Activated naive CD8-positive, alpha-beta T cell treated with anti-CD3 and anti-CD28 coated beads, Interleukin-2, amount 10 ng/mL, durations not matched to agents 7 days and 5 days (primary cell): ENCODE results near the gene DRG1. TPM values are rescaled to one million over a fixed set of nuclear protein-coding genes. Genes with fewer than 3 reads are reported as not detected.
"Not testable (repeated sequence)": the region's sequence is repeated elsewhere in the genome, so short reads cannot be mapped to it uniquely, and the experiment has no call there.

Experiments used
- ATAC-seq: fragments of 150-1000 bp; cut with Tn5 transposase; one replicate; pipeline ENCODE4 v1.10.0; 2021; ENCODE audit warnings: low read depth, moderate library complexity
- POLR2A ChIA-PET: fragments of 350-600 bp; sonication (Branson Sonifier 250); formaldehyde crosslinking; loops from one replicate; lab custom pipeline; 2021; ENCODE audit warnings: antibody characterized with exemption; lab: Charles Lee
- DNase-seq: peaks from one replicate; pipeline ENCODE4 v3.0.0; 2021
- H3K27ac Mint-ChIP-seq: one replicate; pipeline ENCODE4 v1.8.0; 2022; ENCODE audit warnings: mild to moderate bottlenecking, mixed read lengths
- H3K27me3 Mint-ChIP-seq: one replicate; pipeline ENCODE4 v1.8.0; 2022; ENCODE audit warnings: mild to moderate bottlenecking, moderate library complexity, mixed read lengths
- H3K36me3 Mint-ChIP-seq: one replicate; pipeline ENCODE4 v1.8.0; 2021; ENCODE audit warnings: mild to moderate bottlenecking, mixed read lengths
- H3K4me1 Mint-ChIP-seq: one replicate; pipeline ENCODE4 v1.8.0; 2021; ENCODE audit warnings: mixed read lengths
- H3K4me3 Mint-ChIP-seq: one replicate; pipeline ENCODE4 v1.8.0; 2022; ENCODE audit warnings: mild to moderate bottlenecking, moderate library complexity, mixed read lengths
- H3K9me3 Mint-ChIP-seq: one replicate; pipeline ENCODE4 v1.8.0; 2021; ENCODE audit warnings: mixed read lengths
- total RNA-seq, 2 experiments: library from RNA; stranded (reverse); gene quantifications; one replicate each; pipeline ENCODE4 v1.2.3, GENCODE V29; 2021

The DRG1 gene
- total RNA-seq, 2 experiments from 2014 or later: 71.9 to 87.8 TPM

DNA sequence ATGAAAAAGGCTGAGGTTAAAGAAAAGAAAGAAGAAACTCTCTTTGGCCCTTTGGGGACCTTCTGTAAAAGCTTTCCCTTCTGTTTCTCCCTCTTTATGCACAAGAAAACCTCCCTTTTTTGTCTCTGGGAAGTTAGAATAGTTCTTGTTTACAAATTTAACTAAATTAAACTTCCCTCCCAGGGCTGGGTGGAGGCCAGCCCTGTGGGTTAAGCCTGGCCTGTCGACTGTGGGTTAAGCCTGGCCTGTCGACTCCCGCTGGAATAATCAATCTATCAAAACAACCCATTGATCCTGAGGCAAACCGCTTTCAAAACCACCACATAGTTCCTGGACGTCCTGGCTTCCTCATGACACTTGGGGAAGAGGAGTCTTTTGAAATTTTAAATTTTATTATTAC is 1.2 kb upstream of the DRG1 start:
- no peak overlapping the region for H3K27ac Mint-ChIP-seq
- no peak overlapping the region for H3K4me3 Mint-ChIP-seq
- no peak for DNase-seq
- no peak for ATAC-seq
- POLR2A ChIA-PET: interaction anchor here (1.0 kb wide), 1 partner anchor 52 kb away, joined by 4 read pairs; the partner anchor contains the start of gene PATZ1
- H3K4me1 Mint-ChIP-seq: peaks cover 18% of the 10 kb centered on the region
- peaks cover 2% of the 10 kb centered on the region for H3K27me3 Mint-ChIP-seq
- peaks cover 16% of the 10 kb centered on the region for H3K36me3 Mint-ChIP-seq
- peaks cover 2% of the 10 kb centered on the region for H3K9me3 Mint-ChIP-seq

DNA sequence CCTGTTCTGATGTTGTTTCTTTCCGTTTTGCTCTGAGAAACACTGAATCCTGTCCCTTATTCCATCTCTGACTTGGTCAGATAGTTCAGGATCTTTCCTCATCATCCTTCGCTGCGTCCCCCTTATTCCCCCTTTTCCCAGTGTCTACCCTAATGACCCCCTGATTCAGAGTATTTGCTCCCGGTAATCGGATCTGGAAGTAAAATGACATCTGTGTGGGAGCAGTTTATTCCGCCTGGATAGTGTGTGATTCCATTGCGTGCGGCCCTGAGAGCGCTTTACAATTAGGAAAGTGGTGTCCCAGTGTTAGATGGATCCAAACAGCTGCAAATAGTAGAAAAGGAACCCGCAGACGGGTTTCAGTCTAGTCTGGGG is 606 bp downstream of the DRG1 start:
- Mint-ChIP-seq H3K27ac (peak overlapping the region; percentile 92), H3K36me3 (peaks cover 17% of the 10 kb centered on the region), H3K9me3 (no peaks in the 10 kb centered on the region), H3K4me3 (peak overlapping the region; percentile 99), H3K27me3 (no peaks in the 10 kb centered on the region), H3K4me1 (peaks cover 20% of the 10 kb centered on the region)
- DNase-seq (no peak), ATAC-seq (no peak)
- POLR2A ChIA-PET: interaction anchor here (0.9 to 4.2 kb wide), 3 partner anchors 17 to 53 kb away, joined by 3 to 44 read pairs (median 3); partner anchors contain the start of gene PATZ1

- H3K27ac Mint-ChIP-seq, H3K9me3 Mint-ChIP-seq, H3K27me3 Mint-ChIP-seq, DNase-seq, ATAC-seq, H3K4me3 Mint-ChIP-seq: not testable (repeated sequence)
- Mint-ChIP-seq H3K4me1 (peaks cover 23% of the 10 kb centered on the region), H3K36me3 (peaks cover 24% of the 10 kb centered on the region)
- POLR2A ChIA-PET: interaction anchor here (0.6 to 4.2 kb wide), 2 partner anchors 55 to 351 kb away, joined by 3 to 44 read pairs; partner anchors contain the start of gene PATZ1
These were observed 2.9 kb downstream of the DRG1 start for GRCh38 chr22:31402350-31402749.

- no peaks in the 10 kb centered on the region for H3K9me3 Mint-ChIP-seq
- no peaks in the 10 kb centered on the region for H3K27me3 Mint-ChIP-seq
- no peak for DNase-seq
- ATAC-seq: no peak
- H3K4me3 Mint-ChIP-seq: no peak overlapping the region
- H3K4me1 Mint-ChIP-seq: no peaks in the 10 kb centered on the region
- H3K36me3 Mint-ChIP-seq: peaks cover 37% of the 10 kb centered on the region
- H3K27ac Mint-ChIP-seq: peak overlapping the region; percentile 36
- POLR2A ChIA-PET: no interaction called here
These were observed 26.1 kb downstream of the DRG1 start for GRCh38 chr22:31425331-31426050.

DNA sequence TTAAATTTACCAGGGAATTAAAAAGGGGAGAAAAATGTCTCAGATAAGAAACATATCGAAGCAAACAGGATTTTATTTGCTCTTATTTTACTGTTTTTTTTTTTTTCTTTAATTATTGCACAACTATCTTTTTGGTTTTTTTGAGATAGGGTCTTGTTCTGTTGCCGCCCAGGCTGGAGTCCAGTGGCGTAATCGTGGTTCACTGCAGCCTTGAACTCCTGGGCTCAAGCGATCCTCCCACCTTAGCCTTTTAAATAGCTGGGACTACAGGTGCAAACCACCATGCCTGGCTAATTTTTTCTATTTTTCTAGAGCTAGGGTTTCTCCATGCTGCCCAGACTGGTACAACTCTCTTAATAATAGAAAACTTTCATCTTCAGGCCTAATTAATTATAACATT is 32.5 kb downstream of the DRG1 start:
- Mint-ChIP-seq H3K36me3 (peaks cover 33% of the 10 kb centered on the region), H3K27ac (no peak overlapping the region), H3K4me1 (peaks cover 3% of the 10 kb centered on the region), H3K4me3 (no peak overlapping the region), H3K27me3 (no peaks in the 10 kb centered on the region), H3K9me3 (no peaks in the 10 kb centered on the region)
- POLR2A ChIA-PET: no interaction called here
- no peak for DNase-seq
- no peak for ATAC-seq

GRCh38 chr22:31436132-31436531 is 36.7 kb downstream of the DRG1 start:
- Mint-ChIP-seq H3K4me3 (no peak overlapping the region), H3K36me3 (peaks cover 32% of the 10 kb centered on the region), H3K27me3 (no peaks in the 10 kb centered on the region), H3K9me3 (no peaks in the 10 kb centered on the region), H3K27ac (no peak overlapping the region), H3K4me1 (peaks cover 5% of the 10 kb centered on the region)
- POLR2A ChIA-PET: interaction anchor here (0.5 kb wide), 1 partner anchor 15 kb away, joined by 3 read pairs; no protein-coding TSS in a partner anchor
- ATAC-seq (no peak), DNase-seq (no peak)

GRCh38 chr22:31439808-31440207 is 40.4 kb downstream of the DRG1 start:
- Mint-ChIP-seq H3K9me3 (no peaks in the 10 kb centered on the region), H3K4me1 (peaks cover 4% of the 10 kb centered on the region), H3K36me3 (peaks cover 34% of the 10 kb centered on the region), H3K4me3 (no peak overlapping the region), H3K27ac (no peak overlapping the region), H3K27me3 (no peaks in the 10 kb centered on the region)
- ATAC-seq (no peak), DNase-seq (no peak)
- POLR2A ChIA-PET: no interaction called here

- H3K27ac Mint-ChIP-seq: no peak overlapping the region
These were observed 41.3 kb downstream of the DRG1 start for GRCh38 chr22:31440681-31441080.

GRCh38 chr22:31441652-31442051 is 42.2 kb downstream of the DRG1 start:
- POLR2A ChIA-PET: no interaction called here

More at GRCh38 chr22:31440681-31441080, 41.3 kb downstream of the DRG1 start:
- POLR2A ChIA-PET: interaction anchor here (0.8 kb wide), 1 partner anchor 11 kb away, joined by 3 read pairs; no protein-coding TSS in a partner anchor
- Mint-ChIP-seq H3K4me1 (peaks cover 4% of the 10 kb centered on the region), H3K36me3 (peaks cover 32% of the 10 kb centered on the region), H3K9me3 (no peaks in the 10 kb centered on the region), H3K4me3 (no peak overlapping the region), H3K27me3 (no peaks in the 10 kb centered on the region)
- ATAC-seq (no peak), DNase-seq (no peak)

DNA sequence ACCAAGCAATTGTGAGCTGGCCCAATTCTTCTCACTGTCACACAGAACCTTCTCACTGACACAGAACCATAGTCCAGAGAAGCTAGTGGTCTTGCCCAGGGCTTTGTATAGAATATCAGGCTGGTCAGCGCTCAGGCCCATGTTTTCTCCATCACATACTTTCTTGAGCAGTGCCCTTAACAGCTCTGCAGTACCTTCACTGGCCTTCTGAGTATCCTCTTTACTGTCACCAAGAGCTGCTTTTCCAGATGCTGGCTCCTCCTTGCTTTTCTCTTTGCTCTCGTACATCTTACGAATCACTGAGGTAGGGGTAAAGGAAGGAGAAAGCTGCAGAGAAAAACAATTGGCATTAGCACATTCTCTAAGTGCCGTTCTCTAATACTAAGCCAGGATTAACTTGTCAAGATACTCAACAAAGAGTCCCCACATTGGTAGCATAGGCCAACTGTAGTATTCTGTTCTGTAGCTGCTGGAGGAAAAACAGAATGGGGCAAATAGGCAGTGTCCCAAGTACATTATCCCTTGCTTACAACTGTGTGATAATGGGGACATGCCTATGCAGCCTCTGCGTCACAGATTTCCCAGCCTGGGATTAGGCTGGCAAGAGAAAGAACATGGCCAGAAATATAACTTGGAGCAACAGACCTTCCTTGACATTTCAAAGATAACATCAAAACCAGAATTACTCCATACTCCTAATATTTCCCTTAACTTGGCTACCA is 43.5 kb downstream of the DRG1 start:
- POLR2A ChIA-PET: interaction anchor here (0.6 kb wide), 1 partner anchor 96 kb away, joined by 3 read pairs; no protein-coding TSS in a partner anchor
- ATAC-seq (no peak), DNase-seq (no peak)
- no peaks in the 10 kb centered on the region for H3K27me3 Mint-ChIP-seq
- no peaks in the 10 kb centered on the region for H3K9me3 Mint-ChIP-seq
- peaks cover 1% of the 10 kb centered on the region for H3K4me1 Mint-ChIP-seq
- H3K27ac Mint-ChIP-seq: peak overlapping the region; percentile 25
- no peak overlapping the region for H3K4me3 Mint-ChIP-seq
- H3K36me3 Mint-ChIP-seq: peaks cover 21% of the 10 kb centered on the region

More at GRCh38 chr22:31441652-31442051, 42.2 kb downstream of the DRG1 start:
- Mint-ChIP-seq H3K27ac (no peak overlapping the region), H3K4me1 (peaks cover 4% of the 10 kb centered on the region), H3K27me3 (no peaks in the 10 kb centered on the region), H3K4me3 (no peak overlapping the region), H3K9me3 (no peaks in the 10 kb centered on the region), H3K36me3 (peaks cover 30% of the 10 kb centered on the region)
- ATAC-seq (no peak), DNase-seq (no peak)

- peaks cover 18% of the 10 kb centered on the region for H3K36me3 Mint-ChIP-seq
- peaks cover 1% of the 10 kb centered on the region for H3K4me1 Mint-ChIP-seq
- POLR2A ChIA-PET: no interaction called here
- no peak overlapping the region for H3K27ac Mint-ChIP-seq
- H3K27me3 Mint-ChIP-seq: no peaks in the 10 kb centered on the region
- H3K9me3 Mint-ChIP-seq: no peaks in the 10 kb centered on the region
- no peak overlapping the region for H3K4me3 Mint-ChIP-seq
- ATAC-seq (no peak), DNase-seq (no peak)
These were observed 44.1 kb downstream of the DRG1 start for GRCh38 chr22:31443516-31443915.

DNA sequence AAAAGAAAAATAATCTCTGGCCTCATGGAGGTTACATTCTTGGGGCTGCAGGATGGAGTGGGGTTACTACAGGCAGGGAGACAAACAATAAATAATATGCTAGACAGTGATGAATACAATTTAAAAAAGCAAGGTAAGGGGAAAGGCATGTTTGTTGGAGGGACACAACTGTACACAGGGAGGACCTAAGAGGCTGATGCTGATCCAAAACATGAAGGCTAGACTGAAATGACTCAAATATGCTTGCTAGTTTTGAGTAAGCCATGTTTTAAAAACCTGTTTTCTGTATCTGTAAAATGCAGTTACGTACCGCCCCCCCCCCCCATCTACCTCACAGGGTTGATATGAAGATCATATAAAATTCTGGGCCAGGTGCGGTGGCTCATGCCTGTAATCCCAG is 46.2 kb downstream of the DRG1 start:
- H3K4me3 Mint-ChIP-seq: no peak overlapping the region
- H3K36me3 Mint-ChIP-seq: peaks cover 18% of the 10 kb centered on the region
- no peak overlapping the region for H3K27ac Mint-ChIP-seq
- H3K27me3 Mint-ChIP-seq: no peaks in the 10 kb centered on the region
- no peak for DNase-seq
- POLR2A ChIA-PET: interaction anchor here (0.6 kb wide), 1 partner anchor 204 kb away, joined by 3 read pairs; no protein-coding TSS in a partner anchor
- H3K9me3 Mint-ChIP-seq: no peaks in the 10 kb centered on the region
- no peak for ATAC-seq
- H3K4me1 Mint-ChIP-seq: peaks cover 1% of the 10 kb centered on the region

DNA sequence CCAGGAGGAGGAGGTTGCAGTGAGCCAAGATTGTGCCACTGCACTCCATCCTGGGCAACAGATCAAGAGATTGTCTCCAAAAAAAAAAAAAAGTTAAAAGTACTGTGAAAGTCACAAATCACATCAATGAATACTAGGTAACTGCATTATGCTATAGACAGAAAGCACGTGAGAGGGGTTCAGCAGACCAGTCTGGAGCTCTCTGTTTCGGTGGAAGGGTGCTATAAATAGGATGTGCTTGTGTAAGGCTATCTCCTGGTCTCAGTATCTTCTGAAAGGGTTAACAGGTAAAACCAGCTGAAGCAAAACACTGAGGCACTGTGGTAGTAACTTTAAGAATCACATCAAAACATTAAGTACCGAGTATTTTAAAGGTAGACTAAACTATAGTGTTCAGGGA is 46.8 kb downstream of the DRG1 start:
- Mint-ChIP-seq H3K27ac (no peak overlapping the region), H3K9me3 (no peaks in the 10 kb centered on the region), H3K27me3 (no peaks in the 10 kb centered on the region), H3K4me3 (no peak overlapping the region), H3K4me1 (peaks cover 1% of the 10 kb centered on the region), H3K36me3 (peaks cover 18% of the 10 kb centered on the region)
- POLR2A ChIA-PET: interaction anchor here (0.6 kb wide), 1 partner anchor 204 kb away, joined by 3 read pairs; no protein-coding TSS in a partner anchor
- ATAC-seq (no peak), DNase-seq (no peak)
